ENCODE data around the gene FILIP1L. TPM values are rescaled to one million over a fixed set of nuclear protein-coding genes. Genes with fewer than 3 reads are reported as not detected.

FILIP1L gene
- total and polyA plus RNA-seq, 2 of the 13 experiments (the other 11 are each of a cell fraction or from before 2014, with no cell fraction given), result 8.1 to 187 TPM

DNA sequence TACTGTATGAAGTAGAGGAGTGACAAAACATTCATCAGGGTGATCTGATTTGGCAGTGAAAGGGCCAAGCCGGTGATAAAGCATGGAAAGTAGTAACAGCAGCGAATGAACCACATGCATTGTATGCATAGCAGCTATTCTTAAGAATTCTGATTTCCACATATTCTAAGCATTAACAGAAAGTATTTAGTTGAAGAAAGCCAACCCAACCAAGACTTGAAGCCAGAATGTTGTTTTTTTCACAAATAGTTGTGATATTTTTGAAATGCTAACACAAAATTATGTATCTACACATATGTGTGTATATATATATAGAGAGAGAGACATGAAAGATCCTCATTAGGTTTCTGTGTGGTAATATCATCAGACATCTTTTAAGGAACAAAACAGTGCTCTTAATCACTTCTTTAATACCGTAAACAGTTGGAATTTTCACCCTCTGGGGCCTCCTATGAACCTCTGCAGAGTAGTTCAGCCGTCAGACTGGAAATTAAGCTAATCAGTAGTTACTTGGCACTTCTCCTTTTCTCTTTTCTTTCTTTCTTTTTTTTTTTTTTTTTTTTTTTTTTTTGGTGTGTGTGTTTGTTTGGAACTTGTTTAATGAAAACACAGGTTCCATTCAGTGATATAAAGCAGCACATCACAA is 157.0 kb downstream of the FILIP1L start:
- no TSS peak for BruUV-seq (replicated peaks)
- intact Hi-C loops (cut with micrococcal nuclease; ENCODE audit: unreplicated experiment), result no loop called here
- Histone ChIP-seq H3K27ac (ENCODE audit: extremely low read length, insufficient read depth, low read length) (peak overlapping the region; percentile 63), H3K9me3 (ENCODE audit: low read length) (no peaks in the 10 kb centered on the region), H4K20me1 (ENCODE audit: insufficient read depth, low read length) (no peaks in the 10 kb centered on the region), H3K36me3 (replicated peaks in 1 of 2; ENCODE audit: control insufficient read depth in 1 of 2, insufficient read depth in 2 of 2, low read length in 2 of 2) (no peaks in the 10 kb centered on the region), H3K4me3 (replicated peaks in 1 of 3; ENCODE audit: insufficient read depth in 1 of 3, low read depth in 2 of 3, low read length in 3 of 3) (no peak overlapping the region), H3K27me3 (ENCODE audit: control insufficient read depth in 1 of 2, insufficient read depth in 2 of 2, low read length in 2 of 2) (no peaks in the 10 kb centered on the region), H3K9ac (ENCODE audit: insufficient read depth, low read depth, low read length) (no peak overlapping the region), H3K4me1 (ENCODE audit: insufficient read depth, low read length) (peaks cover 58% of the 10 kb centered on the region), H3K4me2 (ENCODE audit: low read depth, low read length) (no peak overlapping the region), H2AFZ (ENCODE audit: low read length) (no peak overlapping the region), H3K79me2 (ENCODE audit: insufficient read depth, low read length) (no peaks in the 10 kb centered on the region)
- ChIA-PET POLR2A (interaction anchor here (1.2 to 1.6 kb wide), 2 partner anchors 36 to 45 kb away, joined by 3 to 5 read pairs; no protein-coding TSS in a partner anchor), CTCF (ENCODE audit: low intra/inter-chr PET ratio, low total read pairs) (no interaction called here)
- ATAC-seq (no peak), DNase-seq (ENCODE audit: low spot score) (no peak), FAIRE-seq (no peak)
- 97% methylated on average over 4 of the region's 4 CpGs for WGBS (ENCODE audit: low lambda C conversion rate)
- TF ChIP-seq, protein P1, sequence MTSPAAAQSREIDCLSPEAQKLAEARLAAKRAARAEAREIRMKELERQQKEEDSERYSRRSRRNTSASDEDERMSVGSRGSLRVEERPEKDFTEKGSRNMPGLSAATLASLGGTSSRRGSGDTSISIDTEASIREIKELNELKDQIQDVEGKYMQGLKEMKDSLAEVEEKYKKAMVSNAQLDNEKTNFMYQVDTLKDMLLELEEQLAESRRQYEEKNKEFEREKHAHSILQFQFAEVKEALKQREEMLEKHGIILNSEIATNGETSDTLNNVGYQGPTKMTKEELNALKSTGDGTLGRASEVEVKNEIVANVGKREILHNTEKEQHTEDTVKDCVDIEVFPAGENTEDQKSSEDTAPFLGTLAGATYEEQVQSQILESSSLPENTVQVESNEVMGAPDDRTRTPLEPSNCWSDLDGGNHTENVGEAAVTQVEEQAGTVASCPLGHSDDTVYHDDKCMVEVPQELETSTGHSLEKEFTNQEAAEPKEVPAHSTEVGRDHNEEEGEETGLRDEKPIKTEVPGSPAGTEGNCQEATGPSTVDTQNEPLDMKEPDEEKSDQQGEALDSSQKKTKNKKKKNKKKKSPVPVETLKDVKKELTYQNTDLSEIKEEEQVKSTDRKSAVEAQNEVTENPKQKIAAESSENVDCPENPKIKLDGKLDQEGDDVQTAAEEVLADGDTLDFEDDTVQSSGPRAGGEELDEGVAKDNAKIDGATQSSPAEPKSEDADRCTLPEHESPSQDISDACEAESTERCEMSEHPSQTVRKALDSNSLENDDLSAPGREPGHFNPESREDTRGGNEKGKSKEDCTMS (CRISPR knock-in tag; conservative IDR thresholded peaks at IDR 0.05), result no peak
- TF ChIP-seq GLI4 (CRISPR knock-in tag; IDR thresholded peaks at IDR 0.05; ENCODE audit: borderline replicate concordance) (no peak), SMYD3 (CRISPR knock-in tag; IDR thresholded peaks at IDR 0.05) (0 out of 2 replicates have a peak, but pooled peaks have one; percentile 31), ZNF883 (CRISPR knock-in tag; IDR thresholded peaks at IDR 0.05; ENCODE audit: not compliant biosample characterization) (no peak)
- TF ChIP-seq, protein P2, sequence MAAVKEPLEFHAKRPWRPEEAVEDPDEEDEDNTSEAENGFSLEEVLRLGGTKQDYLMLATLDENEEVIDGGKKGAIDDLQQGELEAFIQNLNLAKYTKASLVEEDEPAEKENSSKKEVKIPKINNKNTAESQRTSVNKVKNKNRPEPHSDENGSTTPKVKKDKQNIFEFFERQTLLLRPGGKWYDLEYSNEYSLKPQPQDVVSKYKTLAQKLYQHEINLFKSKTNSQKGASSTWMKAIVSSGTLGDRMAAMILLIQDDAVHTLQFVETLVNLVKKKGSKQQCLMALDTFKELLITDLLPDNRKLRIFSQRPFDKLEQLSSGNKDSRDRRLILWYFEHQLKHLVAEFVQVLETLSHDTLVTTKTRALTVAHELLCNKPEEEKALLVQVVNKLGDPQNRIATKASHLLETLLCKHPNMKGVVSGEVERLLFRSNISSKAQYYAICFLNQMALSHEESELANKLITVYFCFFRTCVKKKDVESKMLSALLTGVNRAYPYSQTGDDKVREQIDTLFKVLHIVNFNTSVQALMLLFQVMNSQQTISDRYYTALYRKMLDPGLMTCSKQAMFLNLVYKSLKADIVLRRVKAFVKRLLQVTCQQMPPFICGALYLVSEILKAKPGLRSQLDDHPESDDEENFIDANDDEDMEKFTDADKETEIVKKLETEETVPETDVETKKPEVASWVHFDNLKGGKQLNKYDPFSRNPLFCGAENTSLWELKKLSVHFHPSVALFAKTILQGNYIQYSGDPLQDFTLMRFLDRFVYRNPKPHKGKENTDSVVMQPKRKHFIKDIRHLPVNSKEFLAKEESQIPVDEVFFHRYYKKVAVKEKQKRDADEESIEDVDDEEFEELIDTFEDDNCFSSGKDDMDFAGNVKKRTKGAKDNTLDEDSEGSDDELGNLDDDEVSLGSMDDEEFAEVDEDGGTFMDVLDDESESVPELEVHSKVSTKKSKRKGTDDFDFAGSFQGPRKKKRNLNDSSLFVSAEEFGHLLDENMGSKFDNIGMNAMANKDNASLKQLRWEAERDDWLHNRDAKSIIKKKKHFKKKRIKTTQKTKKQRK (IDR thresholded peaks at IDR 0.05; ENCODE audit: low read length), result no peak
- in situ Hi-C loops (cut with HindIII; ENCODE audit: extremely low pct_ligation_motif_present, low pct_unique_long_range_greater_than_20kb), result no loop called here

Measured in HepG2 (cell line).